Measurements from ENCODE around the gene RAB17.

The RAB17 gene, protein sequence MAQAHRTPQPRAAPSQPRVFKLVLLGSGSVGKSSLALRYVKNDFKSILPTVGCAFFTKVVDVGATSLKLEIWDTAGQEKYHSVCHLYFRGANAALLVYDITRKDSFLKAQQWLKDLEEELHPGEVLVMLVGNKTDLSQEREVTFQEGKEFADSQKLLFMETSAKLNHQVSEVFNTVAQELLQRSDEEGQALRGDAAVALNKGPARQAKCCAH

DNA sequence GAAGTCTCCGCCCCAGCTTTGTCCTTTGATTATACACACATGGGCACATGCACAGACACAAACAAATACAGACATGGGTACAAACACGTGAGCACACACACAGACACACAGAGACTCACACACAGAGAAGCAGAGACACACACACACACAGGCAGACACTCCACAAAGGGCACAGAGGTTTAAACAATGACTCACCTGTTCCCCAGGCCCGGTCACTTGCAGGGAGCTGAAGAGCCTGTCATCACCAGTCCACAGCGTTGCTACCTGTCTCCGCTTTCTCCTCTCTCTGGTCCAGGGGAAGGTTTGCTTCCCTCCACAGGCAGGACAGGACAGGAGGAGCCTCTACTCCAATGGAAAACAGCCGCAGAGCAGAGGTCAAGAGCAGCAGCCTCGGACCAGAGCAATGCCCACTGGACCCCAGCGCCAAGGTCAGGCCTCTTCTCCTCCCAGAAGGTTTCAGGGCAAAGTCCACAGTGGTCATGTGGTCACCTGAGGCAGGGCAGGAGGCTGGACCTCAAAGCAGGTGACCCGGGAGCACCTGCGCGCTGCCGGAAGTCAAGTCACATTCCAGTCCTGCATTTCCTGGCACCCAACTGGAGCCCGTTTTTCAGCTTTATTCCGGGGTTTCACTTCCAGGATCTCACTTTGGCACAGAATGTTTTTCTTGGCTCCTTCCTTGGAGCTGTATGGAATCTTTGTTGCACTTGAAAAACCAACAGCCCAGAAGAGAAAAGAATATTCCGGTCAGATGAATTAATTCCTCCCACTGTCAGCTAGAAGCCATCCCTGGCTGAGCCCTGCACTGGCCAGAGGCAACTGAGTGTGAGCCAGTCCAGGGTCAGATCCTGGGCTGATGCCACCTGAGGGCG, at the start of gene RAB17:
RAB17 (minus strand) TSS at position 463 of the 869 bp plus-strand sequence. CDS start 4,580 bp downstream, outside the sequence.
- FAIRE-seq (no peak), DNase-seq (ENCODE audit: insufficient read length, low spot score) (no peak)

DNA sequence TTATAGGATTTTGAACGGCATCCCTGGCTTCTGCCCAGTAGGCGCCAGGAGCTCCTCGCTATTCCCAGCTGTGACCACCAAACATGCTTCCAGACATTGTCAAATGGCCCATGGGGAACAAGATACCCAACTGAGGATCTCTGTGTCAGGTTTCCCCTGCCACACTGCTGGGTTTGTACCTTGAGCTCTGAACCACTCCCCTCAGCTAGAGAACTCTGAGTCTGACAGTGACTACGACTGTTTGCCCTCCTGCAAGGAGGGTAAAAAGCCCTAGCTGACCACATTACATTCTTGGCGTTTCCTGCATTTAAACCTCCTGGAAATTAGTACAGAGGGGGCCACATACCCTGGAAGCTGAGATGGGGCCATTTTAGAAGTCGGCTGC, 49.3 kb upstream of the RAB17 start:
- FAIRE-seq, result no peak
- DNase-seq (ENCODE audit: insufficient read length, low spot score), result no peak

DNA sequence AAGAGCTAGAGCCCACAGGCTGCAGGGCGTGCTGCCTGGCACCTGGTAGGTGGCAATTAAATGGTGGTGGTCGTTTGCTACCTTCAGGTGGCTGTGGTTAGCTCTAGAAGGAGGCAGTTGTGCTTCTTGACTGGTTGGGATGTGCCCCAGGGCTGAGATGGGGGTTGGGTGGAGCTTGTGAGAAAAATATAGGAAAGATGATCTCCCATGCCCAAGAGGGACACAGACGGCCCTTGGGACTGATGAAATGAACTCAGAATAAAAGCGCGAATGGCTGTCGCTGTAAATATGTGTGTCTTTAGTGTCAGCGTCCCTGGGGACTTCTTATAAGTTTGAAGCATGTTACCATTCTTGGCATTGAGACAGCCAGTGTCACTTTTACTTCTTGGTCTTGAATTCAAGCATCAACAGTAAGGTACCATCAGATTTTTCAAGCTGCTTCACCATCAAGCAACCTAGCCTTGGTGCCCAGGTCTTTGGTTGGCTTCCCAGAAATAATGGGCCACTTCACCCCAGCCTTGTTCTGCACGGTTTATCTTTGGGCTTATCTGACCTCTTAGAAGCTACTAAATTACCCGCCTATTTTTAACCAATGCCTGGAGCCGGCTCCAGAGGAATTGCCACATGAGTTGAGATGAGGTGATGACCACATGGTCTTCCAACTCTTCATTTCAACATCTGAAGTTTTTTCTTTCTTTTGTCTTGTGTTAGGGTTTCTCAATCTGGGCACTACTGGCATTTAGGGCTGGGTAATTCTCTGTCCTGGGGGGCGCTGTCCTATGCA, 48.7 kb upstream of the RAB17 start:
- DNase-seq (ENCODE audit: insufficient read length, low spot score), result no peak
- FAIRE-seq, result no peak

DNA sequence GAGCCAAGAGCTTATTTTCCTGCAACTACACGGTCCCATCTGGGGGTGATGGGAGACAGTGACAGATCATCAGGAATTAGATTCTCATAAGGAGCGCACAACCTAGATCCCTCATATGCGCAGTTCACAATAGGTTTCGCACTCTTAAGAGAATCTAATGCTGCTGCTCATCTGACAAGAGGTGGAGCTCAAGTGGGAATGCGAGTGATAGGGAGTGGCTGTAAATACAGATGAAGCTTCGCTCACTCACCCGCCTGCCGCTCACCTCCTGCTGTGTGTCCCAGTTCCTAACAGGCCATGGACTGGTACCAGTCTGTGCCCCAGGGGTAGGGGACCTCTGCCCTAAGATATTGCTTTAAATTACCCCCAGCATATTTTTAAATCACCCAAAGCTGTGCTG, 47.6 kb upstream of the RAB17 start:
- no peak for FAIRE-seq
- DNase-seq (ENCODE audit: insufficient read length, low spot score), result no peak

DNA sequence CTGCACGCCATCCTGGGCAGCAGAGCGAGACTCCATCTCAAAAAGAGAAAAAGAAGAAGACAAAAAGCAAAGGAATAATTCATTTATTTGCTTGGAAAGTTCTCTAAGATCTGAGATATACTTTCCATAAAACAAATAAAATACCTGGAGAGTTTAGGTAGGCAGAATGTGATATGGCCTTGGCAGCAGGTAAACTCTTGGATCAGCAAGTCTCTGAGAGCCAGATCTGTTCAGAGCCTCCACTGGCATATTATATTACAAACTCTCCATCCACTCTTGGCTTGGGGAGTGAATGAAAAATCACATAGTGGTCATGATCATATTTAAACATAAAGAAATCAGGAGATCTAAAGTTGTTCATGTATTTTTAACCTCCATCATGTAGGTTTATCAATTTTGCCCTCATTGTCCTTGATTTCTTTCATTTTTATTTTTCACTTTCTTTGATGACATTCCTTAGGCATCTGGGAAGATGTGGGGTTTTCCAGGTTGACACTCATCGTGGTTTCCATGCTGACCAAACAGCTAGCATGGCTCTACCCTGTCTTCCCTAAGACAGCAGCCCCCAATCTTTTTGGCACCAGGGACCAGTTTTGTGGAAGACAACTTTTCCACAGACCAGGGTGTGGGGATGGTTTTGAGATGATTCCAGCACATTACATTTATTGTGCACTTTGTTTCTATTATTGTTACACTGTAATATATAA, 47.0 kb upstream of the RAB17 start:
- FAIRE-seq (no peak), DNase-seq (ENCODE audit: insufficient read length, low spot score) (no peak)

DNA sequence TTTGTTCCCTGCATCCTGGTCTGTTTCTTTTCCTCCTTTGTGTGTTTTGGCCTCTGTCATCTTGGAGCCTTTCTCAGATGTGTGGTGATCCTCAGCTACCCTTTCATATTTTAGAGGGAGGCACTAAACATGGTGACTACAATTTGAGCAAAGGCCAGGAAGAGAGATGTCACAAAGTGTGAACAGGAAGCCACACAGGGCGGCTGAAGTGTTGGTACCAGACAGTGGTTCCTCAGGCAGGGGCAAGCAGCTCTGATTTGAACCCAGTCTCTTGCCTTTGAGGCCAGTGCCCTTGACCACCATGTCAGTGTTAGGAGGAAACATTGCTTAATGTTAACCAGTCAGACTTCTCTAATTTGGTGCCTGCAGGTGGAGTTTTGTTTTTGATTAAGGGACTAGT, 46.0 kb upstream of the RAB17 start:
- no peak for DNase-seq (ENCODE audit: insufficient read length, low spot score)
- no peak for FAIRE-seq

DNA sequence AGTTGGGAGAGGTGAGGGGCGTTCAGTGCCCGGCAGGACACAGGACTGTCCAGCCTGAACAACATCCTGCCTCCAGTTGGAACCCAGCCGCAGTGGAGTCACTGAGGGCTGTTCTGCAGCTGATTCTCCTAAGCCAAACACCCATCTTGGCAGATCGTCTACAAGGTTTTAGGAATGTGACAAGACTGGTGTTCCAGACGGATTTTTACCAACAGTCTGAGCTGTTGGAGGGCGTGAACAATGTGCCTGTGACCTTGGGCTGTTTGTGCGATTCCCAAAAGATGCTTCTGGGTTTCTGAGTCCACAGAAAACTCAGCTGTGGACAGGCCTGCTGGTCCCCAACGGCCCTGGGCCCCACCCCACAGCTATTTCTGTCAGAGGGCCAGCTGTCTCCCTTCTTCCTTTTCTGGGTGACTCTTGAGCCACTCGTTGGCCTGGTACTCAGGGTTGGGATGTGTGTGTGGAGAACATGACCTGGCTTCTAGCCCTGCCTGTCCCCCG, 42.6 kb upstream of the RAB17 start:
- FAIRE-seq, result no peak
- DNase-seq (ENCODE audit: insufficient read length, low spot score), result no peak

DNA sequence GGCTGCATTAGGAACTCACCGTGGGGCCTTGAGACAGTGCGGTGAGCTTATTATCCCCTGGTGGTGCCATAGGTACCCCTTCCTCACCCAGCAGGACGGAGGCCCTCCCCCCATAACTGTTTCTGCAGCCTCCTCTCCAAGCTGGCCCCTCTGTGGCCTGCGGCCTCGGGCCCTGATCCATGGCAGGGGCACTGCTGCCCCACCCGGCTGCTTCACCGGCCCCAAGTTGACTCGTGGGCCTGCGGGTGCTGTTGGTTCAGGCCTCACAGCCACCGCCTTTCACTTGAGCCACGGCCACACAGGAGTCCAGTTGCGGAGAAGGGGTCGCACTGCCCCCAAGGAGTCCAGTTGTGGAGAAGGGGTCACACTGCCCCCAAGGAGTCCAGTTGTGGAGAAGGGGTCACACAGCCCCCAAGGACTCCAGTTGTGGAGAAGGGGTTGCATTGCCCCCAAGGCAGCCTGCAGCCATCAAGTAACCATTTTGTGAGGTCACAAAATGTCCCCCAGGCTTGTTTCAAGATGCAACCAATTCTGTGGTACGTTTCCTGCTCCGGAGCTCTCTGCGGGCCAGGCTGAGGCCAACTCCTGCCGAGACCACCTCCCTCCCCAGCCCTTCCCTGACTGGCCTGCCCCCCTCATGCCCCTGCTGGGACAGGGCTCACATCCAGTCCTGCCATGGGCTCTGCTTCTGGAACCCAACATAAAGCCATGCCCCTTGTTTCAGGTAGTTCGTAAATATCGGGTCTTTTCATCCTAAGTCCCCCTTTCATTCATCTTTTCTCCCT, 41.5 kb upstream of the RAB17 start:
- no peak for DNase-seq (ENCODE audit: insufficient read length, low spot score)
- no peak for FAIRE-seq

DNA sequence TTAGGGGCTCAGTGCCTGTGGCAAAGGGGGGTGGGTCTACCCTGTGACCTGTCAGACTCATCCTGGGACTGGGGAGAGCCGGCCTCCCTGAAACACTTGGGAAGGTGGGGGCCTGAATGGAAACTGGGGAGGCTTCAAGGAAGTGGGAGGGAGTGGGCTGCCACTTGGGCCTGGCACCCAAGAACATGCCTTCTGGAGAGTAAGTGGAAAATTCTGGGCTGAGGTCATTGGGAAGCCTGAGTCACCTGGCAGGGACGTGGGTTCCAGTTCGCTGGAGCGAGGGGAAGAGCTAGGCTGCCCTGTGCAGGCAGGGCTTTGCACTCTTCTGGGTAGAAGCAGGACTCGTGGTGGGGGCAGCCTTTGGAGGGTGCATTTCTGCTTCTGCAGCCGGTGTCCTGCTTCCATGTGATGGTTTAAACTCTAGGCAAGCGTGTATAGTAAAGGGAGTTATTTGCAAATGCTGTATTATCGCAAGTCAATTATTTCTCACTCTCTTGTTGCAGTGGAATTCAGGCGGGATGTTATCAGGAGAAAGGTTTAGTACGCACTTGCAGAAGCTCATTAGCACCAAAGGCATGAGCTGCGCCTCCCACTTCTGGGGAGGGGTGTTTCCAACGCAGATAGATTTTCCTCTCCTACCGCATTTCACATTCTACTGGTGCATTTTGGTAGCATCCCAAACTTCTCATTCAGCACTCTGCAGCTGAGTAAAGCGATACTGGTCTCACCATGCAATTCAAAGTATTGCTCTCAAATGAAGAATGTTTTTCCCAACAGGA, 40.7 kb upstream of the RAB17 start:
- no peak for FAIRE-seq

DNA sequence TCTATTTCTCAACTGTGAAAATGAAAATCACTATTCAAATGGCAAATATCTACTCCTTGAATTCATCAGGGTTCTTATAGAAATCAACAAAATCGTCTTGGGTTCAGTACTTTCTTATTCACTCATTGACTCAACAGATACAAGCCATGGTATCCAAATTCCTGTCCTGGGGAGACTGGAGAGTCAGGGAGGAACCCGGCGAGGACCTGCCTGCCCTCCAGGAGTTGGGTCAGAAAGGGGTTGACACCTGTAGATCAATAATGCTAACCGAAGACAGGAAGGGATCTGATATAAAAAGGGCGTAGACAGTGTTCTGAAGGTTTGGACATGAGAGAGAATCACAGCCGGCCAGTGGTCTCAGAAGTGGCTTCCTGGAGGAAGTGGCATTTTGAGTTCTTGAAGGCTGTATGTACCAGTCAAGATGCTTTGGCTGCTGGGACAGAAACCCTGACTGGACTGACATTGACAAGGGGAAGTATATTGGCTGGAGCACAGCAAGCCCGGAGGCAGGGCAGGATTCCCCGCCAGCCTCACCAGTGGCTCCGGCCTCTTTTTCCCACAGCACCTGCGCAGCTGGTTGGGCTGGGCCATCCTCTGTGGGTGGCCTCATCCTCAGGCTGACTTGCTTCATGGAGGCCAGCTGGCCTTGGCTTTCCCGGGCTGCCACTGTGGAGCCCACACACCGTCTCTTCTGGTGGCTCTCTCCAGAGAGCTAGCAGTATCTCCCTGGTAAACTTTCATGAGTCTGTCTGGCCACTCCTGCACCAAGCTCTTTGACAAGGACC, 39.9 kb upstream of the RAB17 start:
- no peak for FAIRE-seq

More for the DNA sequence above, 40.7 kb upstream of the RAB17 start:
- no peak for DNase-seq (ENCODE audit: insufficient read length, low spot score)

DNA sequence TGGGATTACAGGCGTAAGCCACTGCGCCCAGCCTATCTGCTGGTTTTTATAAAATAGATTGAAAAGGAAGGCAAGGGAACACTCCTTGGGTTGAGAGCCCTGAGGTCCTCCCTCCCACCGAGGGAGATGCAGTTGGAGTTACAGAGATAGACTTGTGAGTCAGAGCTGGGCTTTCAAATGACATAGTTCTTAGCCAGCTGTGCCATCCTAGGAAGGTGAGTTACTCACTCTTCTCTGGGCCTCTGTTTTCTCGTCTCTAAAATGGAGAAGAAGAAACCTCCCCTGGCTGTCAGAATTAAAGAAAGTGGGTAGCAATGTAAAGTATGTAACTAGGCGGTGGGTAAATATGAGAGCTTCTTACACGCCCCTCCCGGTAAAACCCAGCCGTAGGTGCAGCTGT, 39.2 kb upstream of the RAB17 start:
- DNase-seq (ENCODE audit: insufficient read length, low spot score) (no peak), FAIRE-seq (no peak)

More for the DNA sequence above, 39.9 kb upstream of the RAB17 start:
- no peak for DNase-seq (ENCODE audit: insufficient read length, low spot score)

DNA sequence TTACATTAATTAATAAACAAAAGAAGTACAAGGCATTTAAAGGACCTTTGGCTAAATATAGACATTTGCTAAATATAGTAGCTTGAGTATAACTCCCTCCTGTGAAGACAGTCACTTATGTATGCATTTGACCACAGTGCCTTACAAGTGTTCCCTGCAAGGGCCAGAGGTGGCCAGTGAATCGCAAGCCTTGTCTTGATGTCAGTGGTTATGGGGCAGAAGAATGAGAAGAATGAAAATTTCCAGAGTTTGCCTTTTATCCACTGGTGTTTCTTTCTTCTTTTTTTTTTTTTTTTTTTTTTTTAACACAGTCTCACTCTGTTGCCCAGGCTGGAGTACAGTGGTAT, 38.6 kb upstream of the RAB17 start:
- FAIRE-seq, result no peak
- DNase-seq (ENCODE audit: insufficient read length, low spot score), result no peak

DNA sequence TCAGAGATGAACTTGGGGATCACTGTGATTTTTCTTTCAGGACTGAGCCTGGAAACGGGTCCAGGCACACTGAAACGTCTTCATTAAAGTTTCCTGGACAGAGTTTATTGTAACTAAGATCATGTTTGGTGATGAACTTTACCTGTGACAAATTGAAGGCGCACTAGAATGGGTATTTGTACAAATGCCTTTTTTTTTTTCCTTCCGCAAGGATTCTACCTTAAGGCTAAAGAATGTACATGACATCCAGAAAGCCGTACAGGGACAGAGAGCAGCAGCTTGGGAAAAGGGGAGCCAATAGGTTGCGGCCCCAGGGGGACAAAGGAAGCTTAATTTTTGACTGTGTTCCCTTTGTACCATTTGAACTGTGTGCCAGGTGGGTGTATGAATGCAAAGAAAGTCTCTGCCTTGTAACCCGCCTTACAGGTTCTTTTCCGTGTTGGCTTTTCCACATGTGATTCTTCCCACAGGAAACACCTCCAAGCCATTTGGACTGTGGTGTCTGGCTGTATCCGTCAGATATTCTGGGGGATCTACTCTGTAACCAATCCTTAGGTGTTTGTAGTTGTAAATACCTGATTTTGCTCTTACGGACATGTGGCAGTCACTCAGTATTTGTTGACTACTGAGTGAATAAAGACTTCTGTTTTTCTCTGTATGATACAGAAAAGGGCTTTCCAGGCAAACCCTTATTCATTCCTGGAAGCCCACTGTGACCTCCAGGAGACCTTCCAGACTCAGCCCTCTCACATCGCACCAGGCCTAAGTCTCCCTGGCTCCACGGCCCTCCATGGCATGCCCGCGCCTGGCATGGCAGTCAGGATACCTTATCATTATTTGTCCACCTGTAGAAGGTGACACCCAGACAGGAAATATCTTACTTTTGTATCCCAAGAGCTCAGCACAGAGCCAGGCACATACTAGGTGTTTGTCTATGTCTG, 38.0 kb upstream of the RAB17 start:
- no peak for DNase-seq (ENCODE audit: insufficient read length, low spot score)
- no peak for FAIRE-seq

DNA sequence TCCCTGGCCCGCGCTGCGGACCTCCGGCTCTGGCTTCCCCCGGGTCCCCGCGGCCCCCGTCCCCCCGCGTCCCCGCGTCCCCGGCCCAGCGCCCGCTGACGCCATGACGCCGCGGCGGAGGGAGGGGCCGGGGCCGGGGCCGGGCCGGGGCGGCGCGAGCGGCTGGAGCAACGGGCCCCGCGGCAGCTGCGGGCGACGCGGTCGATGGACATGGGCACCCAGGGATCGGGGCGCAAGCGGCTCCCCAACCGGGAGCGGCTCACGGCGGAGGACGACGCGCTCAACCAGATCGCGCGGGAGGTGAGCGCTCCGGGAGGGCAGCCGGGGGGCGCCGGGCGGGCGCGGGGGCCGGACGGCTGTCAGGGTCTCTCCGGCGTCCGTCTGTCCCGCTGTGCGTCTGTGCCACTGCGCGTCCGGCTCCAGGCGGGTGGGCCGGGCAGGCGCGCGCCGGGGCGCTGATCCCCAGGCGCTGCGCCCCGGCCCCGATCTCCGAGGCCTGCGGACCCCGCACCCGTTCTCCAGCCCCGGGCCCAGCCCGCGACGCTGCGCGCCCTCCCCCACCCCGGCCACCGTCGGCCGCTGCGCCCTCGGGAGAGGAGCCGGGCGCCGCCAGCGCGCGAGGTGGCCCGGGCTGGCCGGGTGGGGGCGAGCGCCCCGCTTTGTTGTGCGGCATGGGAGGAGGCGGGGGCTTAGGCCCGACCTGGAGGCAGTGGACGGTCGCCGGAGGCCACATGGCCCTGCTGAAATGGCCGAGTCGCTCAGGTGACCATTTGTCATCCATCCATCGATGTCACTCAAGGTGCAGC, 37.1 kb upstream of the RAB17 start, which contains the start of gene LRRFIP1:
LRRFIP1 (plus strand) TSS at position 147 of the 806 bp plus-strand sequence; CDS start at position 205, 58 bp downstream.
- FAIRE-seq (no peak), DNase-seq (ENCODE audit: insufficient read length, low spot score) (no peak)

DNA sequence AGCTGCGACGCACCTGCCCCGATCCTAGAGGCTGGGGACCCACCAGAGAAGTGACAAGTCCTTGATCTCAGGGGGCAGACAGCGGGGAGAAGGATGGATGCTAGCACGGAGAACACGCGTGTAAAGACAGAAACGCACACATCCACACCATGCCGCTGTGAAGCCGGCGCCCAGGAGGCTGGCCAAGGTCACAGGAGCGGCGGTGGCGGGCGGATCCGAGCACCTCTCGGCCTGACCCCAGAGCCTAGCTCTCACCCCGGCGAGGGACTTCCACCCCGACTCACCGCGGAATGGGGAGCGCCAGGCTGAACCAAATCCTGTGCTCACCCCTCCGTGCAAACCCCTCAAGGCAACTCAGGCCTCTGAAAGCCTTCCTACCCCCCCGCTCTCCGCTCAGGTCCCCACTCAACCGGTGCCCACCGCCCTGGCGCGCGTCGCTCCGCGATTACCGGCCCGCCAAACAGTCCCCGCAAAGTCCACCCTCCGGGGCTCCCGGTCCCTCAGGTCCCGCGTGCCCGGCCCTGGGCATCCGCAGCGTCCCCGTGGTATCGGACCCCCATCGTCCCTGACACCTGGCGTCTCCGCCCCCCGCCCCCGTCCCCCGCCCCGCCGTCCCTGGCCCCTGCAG, 36.4 kb upstream of the RAB17 start:
- DNase-seq (ENCODE audit: insufficient read length, low spot score) (no peak), FAIRE-seq (no peak)

DNA sequence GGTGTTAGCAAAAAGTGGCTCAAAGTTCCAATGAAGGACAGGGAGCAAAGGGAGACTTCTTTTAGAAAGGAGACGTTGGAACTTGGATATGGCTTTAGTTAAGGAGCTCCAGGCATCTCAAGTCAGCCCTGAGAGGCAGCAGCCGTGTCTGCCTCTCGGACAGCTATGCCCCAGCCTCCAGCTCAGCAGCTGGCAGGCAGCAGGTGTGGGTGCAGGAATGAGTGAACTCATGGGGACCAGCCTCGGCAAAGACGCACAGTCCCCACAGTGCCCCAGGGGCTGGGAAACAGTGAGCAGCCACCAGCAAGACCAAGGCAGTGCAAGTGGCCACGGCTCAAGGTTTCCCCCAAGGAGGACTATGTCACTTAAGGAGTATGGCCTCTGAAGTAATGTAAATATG, 35.2 kb upstream of the RAB17 start:
- FAIRE-seq (no peak), DNase-seq (ENCODE audit: insufficient read length, low spot score) (no peak)
